Activated T-cell treated with anti-CD3 and anti-CD28 coated beads, Interleukin-2, amount 50 U/mL, for 4 hours (primary cell): ENCODE results near the gene MAD1L1. TPM values are rescaled to one million over a fixed set of nuclear protein-coding genes. Genes with fewer than 3 reads are reported as not detected.
"Not testable (repeated sequence)": the region's sequence is repeated elsewhere in the genome, so short reads cannot be mapped to it uniquely, and the experiment has no call there.

Source experiments
- ATAC-seq, 2 donors: fragments of 200-7000 bp; cut with Tn5 transposase; one replicate each; pipeline ENCODE4 v1.10.0; 2021
- DNase-seq: peaks from one replicate; pipeline ENCODE4 v3.0.0-alpha.2; 2020
- H3K27me3 Mint-ChIP-seq: one replicate; pipeline ENCODE4 v1.8.0; 2021; ENCODE audit warnings: low read depth, mixed read lengths
- H3K36me3 Mint-ChIP-seq: one replicate; pipeline ENCODE4 v1.8.0; 2022; ENCODE audit warnings: mixed read lengths; ENCODE audit not compliant: insufficient read depth
- H3K4me1 Mint-ChIP-seq: one replicate; pipeline ENCODE4 v1.8.0; 2021; ENCODE audit warnings: low read depth, mixed read lengths
- H3K4me3 Mint-ChIP-seq: one replicate; pipeline ENCODE4 v1.8.0; 2021; ENCODE audit warnings: mild to moderate bottlenecking, moderate library complexity, mixed read lengths
- H3K9me3 Mint-ChIP-seq: one replicate; pipeline ENCODE4 v1.8.0; 2021; ENCODE audit warnings: mixed read lengths
- total RNA-seq, 3 donors: library from RNA; stranded (reverse); gene quantifications; one replicate each; pipeline ENCODE4 v1.2.1, GENCODE V29; 2021

MAD1L1 gene
- total RNA-seq, 3 donors from 2014 or later = 55.8 to 59.4 (median 57.9) TPM

- H3K36me3 Mint-ChIP-seq = peaks cover 29% of the 10 kb centered on the region
- DNase-seq (no peak), ATAC-seq (no peak)
- H3K4me3 Mint-ChIP-seq = no peak overlapping the region
- H3K4me1 Mint-ChIP-seq = peaks cover 2% of the 10 kb centered on the region
- H3K9me3 Mint-ChIP-seq = no peaks in the 10 kb centered on the region
- H3K27me3 Mint-ChIP-seq = no peaks in the 10 kb centered on the region
These were observed 390.2 kb downstream of the MAD1L1 start for GRCh38 chr7:1842321-1843221.

GRCh38 chr7:1841286-1842021 is 391.3 kb downstream of the MAD1L1 start:
- ATAC-seq = not testable (repeated sequence)

GRCh38 chr7:1840744-1841143 is 392.0 kb downstream of the MAD1L1 start:
- not testable (repeated sequence) for DNase-seq, H3K4me1 Mint-ChIP-seq, H3K9me3 Mint-ChIP-seq, H3K4me3 Mint-ChIP-seq, H3K27me3 Mint-ChIP-seq, ATAC-seq
- peaks cover 37% of the 10 kb centered on the region for H3K36me3 Mint-ChIP-seq

More at GRCh38 chr7:1841286-1842021, 391.3 kb downstream of the MAD1L1 start:
- not testable (repeated sequence) for H3K9me3 Mint-ChIP-seq, H3K4me3 Mint-ChIP-seq, DNase-seq, H3K4me1 Mint-ChIP-seq, H3K27me3 Mint-ChIP-seq
- H3K36me3 Mint-ChIP-seq = peaks cover 32% of the 10 kb centered on the region

- no peak overlapping the region for H3K4me3 Mint-ChIP-seq
- peaks cover 2% of the 10 kb centered on the region for H3K4me1 Mint-ChIP-seq
- DNase-seq = no peak
- H3K27me3 Mint-ChIP-seq = no peaks in the 10 kb centered on the region
- peaks cover 5% of the 10 kb centered on the region for H3K9me3 Mint-ChIP-seq
- no peak for ATAC-seq
- peaks cover 35% of the 10 kb centered on the region for H3K36me3 Mint-ChIP-seq
These were observed 393.0 kb downstream of the MAD1L1 start for GRCh38 chr7:1839701-1840100.

GRCh38 chr7:1838911-1839531 is 393.7 kb downstream of the MAD1L1 start:
- DNase-seq, ATAC-seq: not testable (repeated sequence)
- peaks cover 38% of the 10 kb centered on the region for H3K36me3 Mint-ChIP-seq

GRCh38 chr7:1838544-1838872 is 394.2 kb downstream of the MAD1L1 start:
- not testable (repeated sequence) for DNase-seq, H3K4me1 Mint-ChIP-seq, H3K27me3 Mint-ChIP-seq, H3K4me3 Mint-ChIP-seq, H3K9me3 Mint-ChIP-seq, ATAC-seq
- peaks cover 41% of the 10 kb centered on the region for H3K36me3 Mint-ChIP-seq

More at GRCh38 chr7:1838911-1839531, 393.7 kb downstream of the MAD1L1 start:
- H3K9me3 Mint-ChIP-seq, H3K4me3 Mint-ChIP-seq, H3K4me1 Mint-ChIP-seq, H3K27me3 Mint-ChIP-seq: not testable (repeated sequence)

GRCh38 chr7:1837696-1838543 is 394.8 kb downstream of the MAD1L1 start:
- not testable (repeated sequence) for H3K4me1 Mint-ChIP-seq, H3K9me3 Mint-ChIP-seq, H3K27me3 Mint-ChIP-seq, DNase-seq, H3K4me3 Mint-ChIP-seq, ATAC-seq
- peaks cover 38% of the 10 kb centered on the region for H3K36me3 Mint-ChIP-seq

- ATAC-seq, DNase-seq, H3K4me3 Mint-ChIP-seq, H3K27me3 Mint-ChIP-seq, H3K4me1 Mint-ChIP-seq: not testable (repeated sequence)
- Mint-ChIP-seq H3K36me3 (peaks cover 36% of the 10 kb centered on the region), H3K9me3 (peaks cover 12% of the 10 kb centered on the region)
These were observed 400.7 kb downstream of the MAD1L1 start for GRCh38 chr7:1831933-1832535.

GRCh38 chr7:1831471-1831870 is 401.3 kb downstream of the MAD1L1 start:
- DNase-seq, H3K27me3 Mint-ChIP-seq, H3K4me1 Mint-ChIP-seq, ATAC-seq, H3K4me3 Mint-ChIP-seq: not testable (repeated sequence)
- H3K36me3 Mint-ChIP-seq = peaks cover 33% of the 10 kb centered on the region
- H3K9me3 Mint-ChIP-seq = peaks cover 12% of the 10 kb centered on the region

- not testable (repeated sequence) for H3K27me3 Mint-ChIP-seq, DNase-seq, ATAC-seq, H3K9me3 Mint-ChIP-seq, H3K4me3 Mint-ChIP-seq, H3K4me1 Mint-ChIP-seq
- H3K36me3 Mint-ChIP-seq = peaks cover 24% of the 10 kb centered on the region
These were observed 403.1 kb downstream of the MAD1L1 start for GRCh38 chr7:1829668-1830067.

GRCh38 chr7:1829111-1829510 is 403.6 kb downstream of the MAD1L1 start:
- Mint-ChIP-seq H3K4me3 (no peak overlapping the region), H3K36me3 (peaks cover 22% of the 10 kb centered on the region), H3K4me1 (peaks cover 14% of the 10 kb centered on the region), H3K27me3 (no peaks in the 10 kb centered on the region), H3K9me3 (peaks cover 7% of the 10 kb centered on the region)
- ATAC-seq (no peak), DNase-seq (no peak)

- peaks cover 18% of the 10 kb centered on the region for H3K36me3 Mint-ChIP-seq
- peaks cover 16% of the 10 kb centered on the region for H3K4me1 Mint-ChIP-seq
- H3K9me3 Mint-ChIP-seq, ATAC-seq, H3K27me3 Mint-ChIP-seq, DNase-seq, H3K4me3 Mint-ChIP-seq: not testable (repeated sequence)
These were observed 404.6 kb downstream of the MAD1L1 start for GRCh38 chr7:1828170-1828569.

GRCh38 chr7:1827521-1827981 is 405.2 kb downstream of the MAD1L1 start:
- ATAC-seq, H3K9me3 Mint-ChIP-seq, H3K4me3 Mint-ChIP-seq, DNase-seq, H3K27me3 Mint-ChIP-seq: not testable (repeated sequence)
- Mint-ChIP-seq H3K4me1 (peaks cover 16% of the 10 kb centered on the region), H3K36me3 (peaks cover 16% of the 10 kb centered on the region)
